Epithelial cell of esophagus (primary cell): Measurements from ENCODE around the gene DLG4.
"Not testable (repeated sequence)": the region's sequence is repeated elsewhere in the genome, so short reads cannot be mapped to it uniquely, and the experiment has no call there.

ENCODE experiments used
- DNase-seq: peaks from one replicate; pipeline ENCODE4 v3.0.0; 2010; ENCODE audit warnings: low read depth
- H3K4me3 ChIP-seq: 2 replicates; pipeline ENCODE4 v1.5.1; 2011; ENCODE audit warnings: mild to moderate bottlenecking, low read length, control low read depth
- TF ChIP-seq, protein P1 (sequence below): IDR thresholded peaks from 2 replicates; pipeline ENCODE4 v1.5.1; 2011; ENCODE audit warnings: low read depth, mild to moderate bottlenecking, low read length, control low read depth, inconsistent platforms; ENCODE audit not compliant: insufficient read depth; ENCODE audit errors: missing control alignments

DLG4 gene

DNA sequence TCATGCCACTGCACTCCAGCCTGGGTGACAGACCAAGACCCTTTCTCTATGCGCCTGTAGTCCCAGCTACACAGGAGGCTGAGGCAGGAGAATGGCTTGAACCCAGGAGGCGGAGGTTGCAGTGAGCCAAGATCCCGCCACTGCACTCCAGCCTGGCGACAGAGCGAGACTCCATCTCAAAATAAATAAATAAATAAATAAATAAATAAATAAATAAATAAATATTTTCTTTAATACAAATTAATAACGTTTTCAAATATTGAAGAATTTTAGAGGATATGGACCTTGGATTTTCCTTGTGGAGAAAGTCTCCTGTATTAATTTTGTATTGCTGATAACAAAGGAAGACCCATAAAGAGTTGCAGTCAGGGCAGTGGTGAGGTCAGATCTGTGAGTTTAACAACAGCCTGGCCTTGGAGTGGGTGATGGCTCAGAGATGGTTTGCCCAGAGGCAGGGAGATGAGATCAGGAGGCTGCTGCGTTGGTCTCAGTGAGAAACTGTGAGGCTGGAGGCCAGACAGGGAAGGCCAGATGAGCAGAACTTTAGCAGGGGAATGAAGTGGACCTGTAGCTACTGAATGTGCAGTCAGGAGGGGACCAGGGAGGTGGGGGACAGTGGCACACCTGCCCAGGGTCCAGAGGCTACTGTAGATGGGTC, 36.1 kb downstream of the DLG4 start:
- no peak for DNase-seq
- no peak overlapping the region for H3K4me3 ChIP-seq
- TF ChIP-seq, protein P1, sequence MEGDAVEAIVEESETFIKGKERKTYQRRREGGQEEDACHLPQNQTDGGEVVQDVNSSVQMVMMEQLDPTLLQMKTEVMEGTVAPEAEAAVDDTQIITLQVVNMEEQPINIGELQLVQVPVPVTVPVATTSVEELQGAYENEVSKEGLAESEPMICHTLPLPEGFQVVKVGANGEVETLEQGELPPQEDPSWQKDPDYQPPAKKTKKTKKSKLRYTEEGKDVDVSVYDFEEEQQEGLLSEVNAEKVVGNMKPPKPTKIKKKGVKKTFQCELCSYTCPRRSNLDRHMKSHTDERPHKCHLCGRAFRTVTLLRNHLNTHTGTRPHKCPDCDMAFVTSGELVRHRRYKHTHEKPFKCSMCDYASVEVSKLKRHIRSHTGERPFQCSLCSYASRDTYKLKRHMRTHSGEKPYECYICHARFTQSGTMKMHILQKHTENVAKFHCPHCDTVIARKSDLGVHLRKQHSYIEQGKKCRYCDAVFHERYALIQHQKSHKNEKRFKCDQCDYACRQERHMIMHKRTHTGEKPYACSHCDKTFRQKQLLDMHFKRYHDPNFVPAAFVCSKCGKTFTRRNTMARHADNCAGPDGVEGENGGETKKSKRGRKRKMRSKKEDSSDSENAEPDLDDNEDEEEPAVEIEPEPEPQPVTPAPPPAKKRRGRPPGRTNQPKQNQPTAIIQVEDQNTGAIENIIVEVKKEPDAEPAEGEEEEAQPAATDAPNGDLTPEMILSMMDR = no peak

DNA sequence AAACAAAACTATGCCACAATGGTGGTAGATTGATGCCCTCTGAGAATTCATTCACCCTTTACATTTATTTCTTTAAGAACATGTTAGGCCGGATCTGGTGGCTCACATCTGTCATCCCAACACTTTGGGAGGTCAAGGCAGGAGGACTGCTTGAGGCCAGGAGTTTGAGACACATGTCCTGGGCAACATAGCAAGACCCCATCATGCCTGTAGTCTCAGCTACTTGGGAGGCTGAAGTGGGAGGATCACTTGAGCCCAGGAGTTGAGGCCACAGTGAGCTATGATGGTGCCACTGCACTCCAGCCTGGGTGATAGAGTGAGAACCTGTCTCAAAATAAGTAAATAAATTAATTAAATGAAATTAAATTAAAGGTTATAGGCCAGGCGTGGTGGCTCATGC, 37.5 kb downstream of the DLG4 start:
- not testable (repeated sequence) for H3K4me3 ChIP-seq, DNase-seq

DNA sequence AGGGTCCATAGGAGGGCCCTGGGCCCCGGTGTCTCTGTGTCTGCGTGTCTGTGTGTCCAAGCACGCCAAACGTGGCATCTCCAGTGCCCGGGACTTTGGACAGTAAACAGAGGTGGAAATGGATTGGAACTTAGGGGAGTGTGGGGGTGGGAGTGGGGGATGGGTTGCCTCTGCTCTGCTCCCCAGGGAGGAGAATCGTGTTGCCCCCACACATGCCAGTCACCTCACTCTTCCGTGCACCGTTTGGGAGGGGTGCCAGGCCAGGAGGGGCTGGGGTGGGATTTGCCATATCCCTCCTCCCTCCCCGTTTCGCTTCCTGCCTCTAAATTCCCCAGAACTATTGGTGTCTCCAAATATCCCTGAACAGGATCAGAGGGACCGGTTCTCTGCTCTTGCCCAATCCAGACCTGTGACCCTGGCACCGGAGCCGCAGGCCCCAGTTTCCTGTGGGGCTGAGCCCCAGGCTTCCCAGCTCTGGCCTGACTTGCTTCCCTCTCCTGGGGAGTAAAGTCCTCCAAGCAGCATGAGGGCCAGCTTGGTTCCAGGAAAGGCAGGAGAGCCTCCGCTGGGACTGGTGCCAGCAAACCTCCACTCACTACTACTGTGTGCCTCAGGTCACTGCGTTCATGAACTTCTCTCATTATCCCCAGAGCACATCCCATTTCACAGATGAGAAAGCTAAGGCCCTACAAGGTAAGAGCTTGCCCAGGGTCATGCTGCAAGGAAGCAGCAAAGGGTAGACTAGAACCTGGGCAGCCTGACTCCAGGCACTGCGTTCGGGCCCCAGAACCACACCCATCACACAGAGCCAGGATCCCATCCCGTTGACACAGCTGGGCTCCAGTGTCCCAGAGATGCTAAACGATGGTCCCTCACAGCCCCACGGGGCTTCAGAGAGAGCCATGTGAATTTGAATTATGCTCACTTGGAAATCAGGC, 40.0 kb downstream of the DLG4 start, which contains the start of gene ASGR1:
Gene ASGR1 (minus strand): TSS at position 54 of the 938 bp plus-strand sequence. CDS start 807 bp downstream, outside the sequence.
- no peak for DNase-seq
- no peak within 1 kb of the TSS for H3K4me3 ChIP-seq
- TF ChIP-seq, protein P1 = no peak

DNA sequence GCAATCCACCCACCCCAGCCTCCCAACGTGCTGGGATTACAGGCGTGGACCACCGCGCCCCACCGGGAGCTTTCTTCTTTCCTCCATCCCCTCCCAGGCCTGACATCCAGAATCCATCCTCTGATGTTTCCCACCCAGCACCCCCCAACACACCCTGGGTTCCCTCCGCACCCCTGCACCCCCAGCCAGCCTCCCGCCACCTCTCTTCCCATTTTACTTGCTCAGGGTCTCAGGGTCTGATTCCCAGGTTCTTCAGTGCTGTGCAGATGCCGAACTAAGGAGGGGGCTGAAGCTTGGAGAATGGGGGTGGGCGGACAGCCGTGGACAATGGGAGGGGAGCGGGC, 40.7 kb downstream of the DLG4 start:
- H3K4me3 ChIP-seq = no peak overlapping the region
- TF ChIP-seq, protein P1 = no peak
- no peak for DNase-seq

DNA sequence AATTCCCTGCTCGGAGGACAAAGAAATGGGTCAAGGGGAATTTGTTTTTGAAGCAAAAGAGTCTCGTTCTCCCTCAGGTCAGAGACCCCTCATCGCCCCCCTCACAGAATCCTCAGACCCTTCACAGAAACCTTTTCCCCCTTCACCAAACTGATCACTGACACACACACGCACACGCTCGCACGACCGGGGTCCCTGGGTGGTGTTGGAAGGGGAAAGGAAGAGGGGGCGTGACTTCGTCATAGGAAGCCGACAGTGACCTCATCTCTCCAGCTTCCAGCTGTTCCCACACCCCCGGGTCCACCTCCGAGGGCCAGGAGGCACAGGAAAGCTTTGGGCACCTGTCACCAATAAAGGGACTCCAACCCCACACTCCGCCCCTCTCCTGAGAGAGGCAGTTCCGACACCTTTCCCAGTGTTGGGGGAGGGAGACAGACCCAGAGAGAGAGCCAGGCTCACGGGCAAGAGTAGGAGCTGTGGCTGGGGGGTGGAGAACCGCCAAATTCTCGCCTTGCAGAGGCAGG, 41.6 kb downstream of the DLG4 start:
- DNase-seq = peak; percentile 18
- TF ChIP-seq, protein P1 = no peak
- H3K4me3 ChIP-seq = peak overlapping the region; percentile 40

DNA sequence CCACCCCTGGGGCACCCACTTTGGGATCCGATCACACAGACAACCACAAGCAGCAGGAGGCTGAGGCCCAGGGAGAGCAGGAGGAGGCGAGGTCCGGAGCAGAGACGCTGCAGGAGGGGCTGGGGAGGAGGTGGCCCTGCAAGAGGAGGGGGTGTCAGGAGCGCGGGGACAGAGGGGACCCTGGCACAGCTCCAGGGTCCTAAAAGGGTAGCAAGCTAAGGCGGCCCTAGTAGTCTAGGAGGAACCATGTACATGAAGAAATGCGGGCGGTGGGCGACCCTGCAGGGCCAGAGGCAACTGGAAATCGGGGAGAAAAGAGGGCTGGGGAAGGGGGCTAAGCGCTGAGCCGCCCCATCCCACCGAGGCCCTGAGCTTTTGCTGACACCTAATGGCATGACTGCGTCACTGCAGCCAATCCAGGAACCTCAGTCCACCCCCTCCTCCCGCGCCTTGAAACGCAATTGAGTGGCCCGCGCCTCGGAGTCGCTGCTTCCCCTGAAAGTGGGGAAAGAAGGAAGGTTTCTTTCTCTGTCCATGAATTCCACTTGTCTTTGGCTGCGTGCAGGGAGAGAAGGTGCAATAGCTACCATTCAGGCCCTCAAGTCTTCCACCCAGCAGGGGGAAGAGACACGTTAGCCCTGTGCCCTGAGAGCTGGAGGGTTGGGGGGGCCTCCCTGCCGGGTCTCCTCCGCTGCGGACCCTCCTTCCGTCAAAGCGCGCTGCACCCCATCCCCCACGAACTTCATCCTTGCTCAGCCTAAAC, 42.3 kb downstream of the DLG4 start:
- TF ChIP-seq, protein P1 = peak; percentile 84
- H3K4me3 ChIP-seq = peak overlapping the region; percentile 40
- peak; percentile 64 for DNase-seq

DNA sequence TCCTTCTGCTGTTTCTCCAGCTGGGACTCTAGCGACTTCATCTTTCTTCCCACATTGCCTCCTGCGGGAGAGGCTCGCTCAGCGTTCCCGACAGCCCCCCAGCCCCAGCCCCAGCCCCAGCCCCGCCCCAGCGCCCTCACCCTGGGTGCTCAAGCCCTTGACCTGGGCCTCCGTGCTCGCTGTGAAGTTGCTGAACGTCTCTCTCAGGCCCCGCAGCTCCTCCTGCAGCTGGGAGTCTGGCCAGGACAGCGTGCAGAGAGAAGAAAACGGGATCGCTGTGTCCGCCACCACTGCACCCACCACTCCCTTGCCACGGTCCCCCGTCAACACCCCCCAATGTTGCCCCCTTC, 42.8 kb downstream of the DLG4 start:
- no peak overlapping the region for H3K4me3 ChIP-seq
- TF ChIP-seq, protein P1 = no peak
- no peak for DNase-seq
